Natural killer cell treated with Interleukin-12 subunit alpha and Interleukin-12 subunit beta and Interleukin-15 and Interleukin-18, amount 100 ng/mL, for 72 hours (primary cell): ENCODE results near the gene HTR3D. TPM values are rescaled to one million over a fixed set of nuclear protein-coding genes. Genes with fewer than 3 reads are reported as not detected.
A peak's percentile ranks its signal among the peaks of the same experiment; 100 is the strongest.
"Not testable (repeated sequence)": the region's sequence is repeated elsewhere in the genome, so short reads cannot be mapped to it uniquely, and the experiment has no call there.

Experiments used
- ATAC-seq, 2 donors: fragments of 150-1000 bp; cut with Tn5 transposase in 1 of 2; sonication (Bioruptor Pico), chemical (Tn5 transposase) in 1 of 2; 2 replicates each; pipeline ENCODE4 v1.10.0; 2021
- DNase-seq: peaks from one replicate; pipeline ENCODE4 v3.0.0; 2022; ENCODE audit warnings: low spot score
- H3K27ac Mint-ChIP-seq, 2 donors: 1 replicate in 1 of 2; 2 replicates in 1 of 2; pipeline ENCODE4 v1.8.0; 2022; ENCODE audit warnings: mixed read lengths in 2 of 2, mild to moderate bottlenecking in 1 of 2, moderate library complexity in 1 of 2
- H3K27me3 Mint-ChIP-seq, 2 donors: 1 replicate in 1 of 2; 2 replicates in 1 of 2; pipeline ENCODE4 v1.8.0; 2022; ENCODE audit warnings: mixed read lengths in 2 of 2
- H3K36me3 Mint-ChIP-seq: one replicate; pipeline ENCODE4 v1.8.0; 2022; ENCODE audit warnings: mixed read lengths
- H3K4me1 Mint-ChIP-seq, 2 donors: 1 replicate in 1 of 2; 2 replicates in 1 of 2; pipeline ENCODE4 v1.8.0; 2022; ENCODE audit warnings: low read depth in 2 of 2, mixed read lengths in 2 of 2, mild to moderate bottlenecking in 1 of 2
- H3K4me3 Mint-ChIP-seq: one replicate; pipeline ENCODE4 v1.8.0; 2022; ENCODE audit warnings: mixed read lengths
- H3K9me3 Mint-ChIP-seq: 2 replicates; pipeline ENCODE4 v1.8.0; 2022; ENCODE audit warnings: mixed read lengths
- total RNA-seq, 2 donors: library from RNA; stranded (reverse); gene quantifications; one replicate each; pipeline ENCODE4 v1.2.3, GENCODE V29; 2022

HTR3D gene
- total RNA-seq, 2 donors from 2014 or later = not detected

GRCh38 chr3:184028275-184028890 lies 3.2 kb upstream of the HTR3D start:
- ATAC-seq, H3K9me3 Mint-ChIP-seq, DNase-seq, H3K4me3 Mint-ChIP-seq, H3K36me3 Mint-ChIP-seq, H3K4me1 Mint-ChIP-seq, H3K27ac Mint-ChIP-seq: not testable (repeated sequence)
- H3K27me3 Mint-ChIP-seq = peaks cover 8 to 11% of the 10 kb centered on the region in 2 donors

DNA sequence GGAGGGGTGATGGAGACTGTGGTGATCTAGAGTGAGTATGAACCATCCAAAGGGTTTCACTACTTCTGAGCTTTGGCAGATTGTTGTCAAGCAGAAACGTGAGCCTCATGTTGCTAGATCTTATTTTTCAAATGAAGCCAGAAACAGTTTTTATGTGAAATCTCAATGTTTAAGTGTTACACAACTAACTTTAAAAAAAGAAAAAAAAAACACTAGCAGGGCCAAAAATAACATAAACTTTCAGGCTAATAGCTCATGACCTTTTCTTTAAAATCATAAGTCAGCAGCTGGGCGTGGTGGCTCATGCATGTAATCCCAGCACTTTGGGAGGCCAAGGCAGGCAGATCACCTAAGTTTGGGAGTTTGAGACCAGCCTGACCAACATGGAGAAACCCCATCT lies 2.1 kb upstream of the HTR3D start:
- Mint-ChIP-seq H3K27ac (no peak overlapping the region), H3K4me3 (no peak overlapping the region)

GRCh38 chr3:184030536-184030935 lies 1.0 kb upstream of the HTR3D start:
- Mint-ChIP-seq H3K36me3 (no peaks in the 10 kb centered on the region), H3K4me1 (no peaks in the 10 kb centered on the region)
- ATAC-seq = no peak

More for the DNA sequence above, 2.1 kb upstream of the HTR3D start:
- DNase-seq = no peak
- no peaks in the 10 kb centered on the region for H3K4me1 Mint-ChIP-seq
- H3K9me3 Mint-ChIP-seq = no peaks in the 10 kb centered on the region
- H3K27me3 Mint-ChIP-seq = peaks cover 5 to 13% of the 10 kb centered on the region in 2 donors
- no peak for ATAC-seq
- H3K36me3 Mint-ChIP-seq = no peaks in the 10 kb centered on the region

DNA sequence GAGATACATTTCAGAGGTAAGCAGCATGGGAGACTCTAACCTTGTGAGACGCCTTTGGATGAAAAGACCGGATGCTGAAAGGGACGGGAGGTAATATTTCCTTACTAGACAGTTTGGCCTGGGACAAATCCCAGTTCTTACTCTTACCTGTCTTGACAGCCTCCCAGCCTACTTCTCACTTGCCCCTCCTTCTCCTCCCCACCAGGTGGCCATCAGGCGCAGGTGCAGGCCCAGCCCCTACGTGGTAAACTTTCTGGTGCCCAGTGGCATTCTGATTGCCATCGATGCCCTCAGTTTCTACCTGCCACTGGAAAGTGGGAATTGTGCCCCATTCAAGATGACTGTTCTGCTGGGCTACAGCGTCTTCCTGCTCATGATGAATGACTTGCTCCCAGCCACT lies 6.3 kb downstream of the HTR3D start:
- Mint-ChIP-seq H3K4me1 (no peaks in the 10 kb centered on the region), H3K27me3 (peaks cover 0 to 5% of the 10 kb centered on the region in 2 donors), H3K36me3 (no peaks in the 10 kb centered on the region), H3K4me3 (no peak overlapping the region), H3K9me3 (no peaks in the 10 kb centered on the region), H3K27ac (no peak overlapping the region)
- DNase-seq (no peak), ATAC-seq (no peak)

More at GRCh38 chr3:184030536-184030935, 1.0 kb upstream of the HTR3D start:
- no peaks in the 10 kb centered on the region for H3K9me3 Mint-ChIP-seq
- H3K27me3 Mint-ChIP-seq = peaks cover 5 to 13% of the 10 kb centered on the region in 2 donors
- no peak overlapping the region for H3K4me3 Mint-ChIP-seq
- no peak for DNase-seq
- no peak overlapping the region for H3K27ac Mint-ChIP-seq

- not testable (repeated sequence) for DNase-seq, H3K36me3 Mint-ChIP-seq, H3K9me3 Mint-ChIP-seq, H3K27ac Mint-ChIP-seq, H3K4me1 Mint-ChIP-seq, H3K27me3 Mint-ChIP-seq, H3K4me3 Mint-ChIP-seq
- ATAC-seq = peak in 1 of 2 donors; percentile 44
These were observed 6.8 kb downstream of the HTR3D start for GRCh38 chr3:184038307-184038706.

GRCh38 chr3:184039414-184039813 lies 7.9 kb downstream of the HTR3D start:
- Mint-ChIP-seq H3K9me3 (no peaks in the 10 kb centered on the region), H3K4me1 (no peaks in the 10 kb centered on the region), H3K4me3 (no peak overlapping the region), H3K27me3 (peaks cover 0 to 3% of the 10 kb centered on the region in 2 donors), H3K36me3 (no peaks in the 10 kb centered on the region), H3K27ac (no peak overlapping the region)
- DNase-seq (no peak), ATAC-seq (no peak)

DNA sequence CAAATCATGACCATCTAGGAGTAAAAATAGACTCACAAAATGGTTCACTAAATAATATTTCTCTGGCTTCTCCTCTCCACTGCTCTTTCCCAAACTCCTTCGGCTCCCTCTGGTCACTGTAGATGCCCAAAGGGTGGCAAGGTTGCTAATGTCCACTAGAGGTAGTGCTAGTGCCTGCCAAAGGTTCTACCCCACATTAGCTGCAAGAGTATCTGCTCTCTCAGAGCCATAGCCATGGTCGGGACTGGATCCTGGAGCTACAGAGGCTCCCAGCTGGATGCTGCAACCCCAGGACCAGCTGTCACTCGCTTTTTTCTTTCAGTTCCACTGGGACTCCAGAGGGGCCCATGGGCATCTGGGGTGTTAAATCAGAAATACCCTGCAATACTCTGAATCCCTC lies 8.5 kb downstream of the HTR3D start:
- Mint-ChIP-seq H3K9me3 (no peaks in the 10 kb centered on the region), H3K27me3 (peaks cover 0 to 3% of the 10 kb centered on the region in 2 donors), H3K27ac (no peak overlapping the region), H3K4me1 (no peaks in the 10 kb centered on the region), H3K4me3 (no peak overlapping the region), H3K36me3 (no peaks in the 10 kb centered on the region)
- DNase-seq = no peak
- peak; percentile 40 for ATAC-seq

GRCh38 chr3:184042617-184043016 lies 11.1 kb downstream of the HTR3D start:
- H3K9me3 Mint-ChIP-seq = no peaks in the 10 kb centered on the region
- no peak overlapping the region for H3K27ac Mint-ChIP-seq
- no peak for DNase-seq
- H3K4me1 Mint-ChIP-seq = no peaks in the 10 kb centered on the region
- no peak for ATAC-seq
- no peak overlapping the region for H3K4me3 Mint-ChIP-seq
- peaks cover 0 to 3% of the 10 kb centered on the region in 2 donors for H3K27me3 Mint-ChIP-seq
- no peaks in the 10 kb centered on the region for H3K36me3 Mint-ChIP-seq

- H3K9me3 Mint-ChIP-seq = no peaks in the 10 kb centered on the region
- H3K27me3 Mint-ChIP-seq = peaks cover 3 to 10% of the 10 kb centered on the region in 2 donors
- H3K36me3 Mint-ChIP-seq = no peaks in the 10 kb centered on the region
- no peaks in the 10 kb centered on the region for H3K4me1 Mint-ChIP-seq
- no peak overlapping the region for H3K4me3 Mint-ChIP-seq
- DNase-seq (no peak), ATAC-seq (no peak)
- no peak overlapping the region for H3K27ac Mint-ChIP-seq
These were observed 14.5 kb downstream of the HTR3D start for GRCh38 chr3:184045995-184046394.

- no peaks in the 10 kb centered on the region for H3K4me1 Mint-ChIP-seq
- H3K27ac Mint-ChIP-seq = no peak overlapping the region
- DNase-seq (no peak), ATAC-seq (no peak)
- H3K4me3 Mint-ChIP-seq = no peak overlapping the region
- peaks cover 11 to 18% of the 10 kb centered on the region in 2 donors for H3K27me3 Mint-ChIP-seq
- H3K9me3 Mint-ChIP-seq = no peaks in the 10 kb centered on the region
- no peaks in the 10 kb centered on the region for H3K36me3 Mint-ChIP-seq
These were observed 18.8 kb downstream of the HTR3D start for GRCh38 chr3:184050217-184050847.

DNA sequence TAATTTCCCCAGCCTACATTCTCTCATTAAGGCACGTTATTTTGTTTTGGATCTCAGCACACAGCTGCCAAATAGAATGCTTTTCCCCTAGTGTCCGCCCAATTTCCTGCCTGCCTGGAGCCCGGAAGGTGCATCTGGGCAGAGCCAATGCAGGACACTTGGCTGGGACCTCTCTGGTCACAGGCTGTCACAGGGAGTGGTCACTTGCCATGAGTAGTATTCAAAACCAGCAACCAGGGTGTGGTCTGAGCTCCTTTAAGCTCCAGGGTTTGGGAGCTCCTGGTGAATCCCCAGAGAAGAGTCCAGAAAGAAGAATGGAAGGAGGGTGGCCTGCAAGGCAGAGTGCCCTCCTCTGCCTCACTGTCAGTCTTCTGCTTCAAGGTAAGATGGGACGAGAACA lies 21.2 kb downstream of the HTR3D start, which contains the start of gene HTR3C:
TSS of gene HTR3C (plus strand) at position 281 of the 400 bp plus-strand sequence. CDS start at position 315, 34 bp downstream.
- Mint-ChIP-seq H3K27ac (no peak within 1 kb of the TSS), H3K4me3 (no peak within 1 kb of the TSS), H3K27me3 (peaks cover 14 to 18% of the 10 kb centered on the region in 2 donors), H3K36me3 (no peaks in the 10 kb centered on the region), H3K4me1 (no peaks in the 10 kb centered on the region), H3K9me3 (no peaks in the 10 kb centered on the region)
- ATAC-seq (no peak), DNase-seq (no peak)

- no peak for DNase-seq
- Mint-ChIP-seq H3K27ac (no peak overlapping the region), H3K9me3 (no peaks in the 10 kb centered on the region), H3K4me1 (no peaks in the 10 kb centered on the region), H3K27me3 (peaks cover 0 to 10% of the 10 kb centered on the region in 2 donors), H3K4me3 (no peak overlapping the region), H3K36me3 (no peaks in the 10 kb centered on the region)
- ATAC-seq = no peak
These were observed 26.5 kb downstream of the HTR3D start for GRCh38 chr3:184058029-184058428.

DNA sequence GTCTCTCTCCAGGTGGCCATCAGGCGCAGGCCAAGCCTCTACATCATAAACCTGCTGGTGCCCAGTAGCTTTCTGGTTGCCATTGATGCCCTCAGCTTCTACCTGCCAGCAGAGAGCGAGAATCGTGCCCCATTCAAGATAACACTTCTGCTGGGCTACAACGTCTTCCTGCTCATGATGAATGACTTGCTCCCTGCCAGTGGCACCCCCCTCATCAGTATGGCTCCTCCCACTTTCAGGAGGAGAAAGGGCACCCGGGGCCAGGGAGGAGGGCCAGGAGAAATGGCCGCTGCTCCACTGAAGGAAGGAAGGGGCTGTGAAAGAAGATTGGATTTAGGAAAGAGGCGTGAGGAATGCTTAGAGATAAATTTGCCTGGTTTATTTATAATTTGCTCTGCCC lies 27.9 kb downstream of the HTR3D start:
- Mint-ChIP-seq H3K9me3 (no peaks in the 10 kb centered on the region), H3K4me3 (no peak overlapping the region), H3K4me1 (no peaks in the 10 kb centered on the region), H3K27ac (no peak overlapping the region), H3K36me3 (no peaks in the 10 kb centered on the region), H3K27me3 (peaks cover 0 to 10% of the 10 kb centered on the region in 2 donors)
- DNase-seq (no peak), ATAC-seq (no peak)

GRCh38 chr3:184062637-184063036 lies 31.1 kb downstream of the HTR3D start:
- no peak overlapping the region for H3K27ac Mint-ChIP-seq
- no peak overlapping the region for H3K4me3 Mint-ChIP-seq
- ATAC-seq = no peak
- DNase-seq = no peak
- no peaks in the 10 kb centered on the region for H3K36me3 Mint-ChIP-seq
- H3K27me3 Mint-ChIP-seq = peaks cover 7 to 9% of the 10 kb centered on the region in 2 donors
- no peaks in the 10 kb centered on the region for H3K9me3 Mint-ChIP-seq
- H3K4me1 Mint-ChIP-seq = no peaks in the 10 kb centered on the region
